GM23248 (cell line): ENCODE data around the gene TUBB2B.

Experiments used
- EZH2 ChIP-seq: fragments of 200-600 bp; sonication (generic); IDR thresholded peaks from 2 replicates; pipeline ENCODE4 v1.6.1; 2018; ENCODE audit warnings: antibody characterized with exemption, mild to moderate bottlenecking; ENCODE audit not compliant: insufficient read depth, poor library complexity, severe bottlenecking
- EZH2phosphoT487 ChIP-seq: fragments of 200-600 bp; sonication (generic); IDR thresholded peaks from 2 replicates; pipeline ENCODE4 v1.6.1; 2018; ENCODE audit warnings: antibody characterized with exemption, moderate library complexity, mild to moderate bottlenecking, low read depth; ENCODE audit not compliant: insufficient read depth

- no peak for TF ChIP-seq EZH2
- no peak for TF ChIP-seq EZH2phosphoT487
These were observed 22.8 kb upstream of the TUBB2B start for GRCh38 chr6:3250231-3250675.
